GM15510 (cell line): ENCODE measurements around the gene RECK.

Experiments used
- POLR2A ChIP-seq: IDR thresholded peaks from 3 replicates; pipeline ENCODE4 v1.6.1; 2011; ENCODE audit warnings: borderline replicate concordance; ENCODE audit not compliant: insufficient read length; ENCODE audit errors: extremely low read depth

The RECK gene

GRCh38 chr9:36158122-36158521, 121.4 kb downstream of the RECK start:
- no peak for TF ChIP-seq POLR2A

GRCh38 chr9:36158917-36159316, 122.2 kb downstream of the RECK start:
- TF ChIP-seq POLR2A, result no peak

- no peak for TF ChIP-seq POLR2A
Observed at GRCh38 chr9:36161187-36161586, 124.5 kb downstream of the RECK start.

- TF ChIP-seq POLR2A, result no peak
Observed at GRCh38 chr9:36162211-36162738, 125.6 kb downstream of the RECK start.

GRCh38 chr9:36163049-36163785, 126.5 kb downstream of the RECK start:
- TF ChIP-seq POLR2A, result no peak

GRCh38 chr9:36163786-36164170, 127.1 kb downstream of the RECK start:
- no peak for TF ChIP-seq POLR2A

GRCh38 chr9:36164372-36164771, 127.7 kb downstream of the RECK start:
- TF ChIP-seq POLR2A, result no peak

- TF ChIP-seq POLR2A, result no peak
Observed at GRCh38 chr9:36164989-36165388, 128.3 kb downstream of the RECK start.

- TF ChIP-seq POLR2A, result no peak
Observed at GRCh38 chr9:36165826-36166167, 129.1 kb downstream of the RECK start.

GRCh38 chr9:36166168-36166927, 129.6 kb downstream of the RECK start:
- TF ChIP-seq POLR2A, result no peak

GRCh38 chr9:36169166-36169565, 132.5 kb downstream of the RECK start, which contains the start of gene CCIN:
TSS of gene CCIN (plus strand) at chr9:36169388. CDS start at chr9:36169503, 115 bp downstream.
- no peak for TF ChIP-seq POLR2A

- no peak for TF ChIP-seq POLR2A
Observed at GRCh38 chr9:36169708-36170107, 133.0 kb downstream of the RECK start.

GRCh38 chr9:36170531-36170930, 133.8 kb downstream of the RECK start:
- TF ChIP-seq POLR2A, result no peak

GRCh38 chr9:36173861-36174260, 137.1 kb downstream of the RECK start:
- TF ChIP-seq POLR2A, result no peak
